HG03060 (cell line): ENCODE data around the gene KMO.

Source experiments
- ATAC-seq: cut with Tn5 transposase; IDR thresholded peaks from one replicate; pipeline ENCODE4 v1.9.1; 2021; ENCODE audit warnings: low read depth, moderate number of reproducible peaks; ENCODE audit not compliant: unreplicated experiment

The KMO gene

GRCh38 chr1:241591736-241592135 lies 59.6 kb downstream of the KMO start:
- ATAC-seq, result no peak

DNA sequence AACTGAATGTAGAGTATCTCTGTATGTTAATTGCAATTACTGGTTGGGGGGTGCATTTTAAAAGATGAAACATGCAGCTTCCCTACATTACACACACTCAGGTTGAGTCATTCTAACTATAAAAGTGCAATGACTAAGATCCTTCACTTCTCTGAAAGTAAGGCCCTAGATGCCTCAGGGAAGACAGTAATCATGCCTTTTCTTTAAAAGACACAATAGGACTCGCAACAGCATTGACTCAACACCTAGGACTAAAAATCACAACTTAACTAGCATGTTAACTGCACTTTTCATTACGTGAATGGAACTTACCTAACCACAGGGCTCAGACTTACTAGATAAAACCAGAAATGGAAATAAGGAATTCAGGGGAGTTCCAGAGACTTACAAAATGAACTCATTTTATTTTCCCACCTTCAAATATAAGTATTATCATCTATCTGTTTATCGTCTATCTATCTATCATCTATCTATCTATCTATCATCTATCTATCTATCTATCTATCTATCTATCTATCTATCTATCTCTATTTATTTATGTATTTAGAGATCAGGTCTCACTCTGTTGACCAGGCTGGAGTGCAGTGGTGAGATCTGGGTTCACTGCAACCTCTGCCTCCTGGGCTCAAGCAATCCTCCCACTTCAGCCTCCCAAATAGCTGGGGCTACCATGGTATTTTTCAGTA lies 60.2 kb downstream of the KMO start:
- ATAC-seq, result peak; percentile 48

- no peak for ATAC-seq
Measured at GRCh38 chr1:241593186-241593585, 61.0 kb downstream of the KMO start.

DNA sequence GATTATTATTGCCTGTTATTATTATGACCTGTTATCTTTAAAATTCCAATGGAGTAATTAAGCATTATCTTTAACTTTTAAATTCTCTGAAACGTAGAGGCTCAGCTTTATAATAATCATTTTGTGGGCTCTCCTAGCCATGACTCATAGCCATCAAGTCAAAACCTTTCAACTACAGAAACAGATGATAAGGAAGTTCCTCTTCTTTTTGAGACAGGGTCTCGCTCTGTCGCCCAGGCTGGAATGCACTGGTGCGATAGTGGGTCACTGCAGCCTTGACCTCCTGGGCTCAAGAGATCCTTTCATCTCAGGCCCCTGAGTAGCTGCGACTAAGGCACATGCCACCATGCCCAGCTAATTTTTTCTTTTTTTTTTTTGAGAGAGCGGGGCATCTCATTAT lies 64.5 kb downstream of the KMO start:
- ATAC-seq, result no peak

- ATAC-seq, result peak; percentile 45
Measured at GRCh38 chr1:241598249-241598648, 66.1 kb downstream of the KMO start.

DNA sequence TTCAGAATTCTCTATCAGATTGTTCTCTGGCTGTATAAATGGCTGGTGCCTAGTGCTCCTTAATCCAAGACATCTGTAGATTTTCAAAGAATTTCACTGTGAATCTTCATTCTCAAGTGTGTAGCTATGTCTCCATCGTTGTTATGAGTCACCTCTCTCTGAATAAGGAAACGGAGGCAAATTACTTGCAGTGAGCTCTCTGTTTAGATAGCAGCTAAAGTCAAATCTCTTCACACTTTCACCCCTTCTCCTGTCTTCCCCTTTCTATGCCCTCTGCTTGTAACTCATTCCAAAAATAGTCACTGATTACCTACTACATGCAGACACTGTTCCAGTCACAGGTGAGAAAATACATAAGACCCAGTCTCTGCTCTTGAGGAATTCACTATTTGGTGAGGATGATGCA lies 68.3 kb downstream of the KMO start:
- peak; percentile 88 for ATAC-seq

- no peak for ATAC-seq
Measured at GRCh38 chr1:241603731-241604245, 71.6 kb downstream of the KMO start.

- no peak for ATAC-seq
Measured at GRCh38 chr1:241605146-241605805, 73.1 kb downstream of the KMO start.

- ATAC-seq, result no peak
Measured at GRCh38 chr1:241606544-241606943, 74.4 kb downstream of the KMO start.

DNA sequence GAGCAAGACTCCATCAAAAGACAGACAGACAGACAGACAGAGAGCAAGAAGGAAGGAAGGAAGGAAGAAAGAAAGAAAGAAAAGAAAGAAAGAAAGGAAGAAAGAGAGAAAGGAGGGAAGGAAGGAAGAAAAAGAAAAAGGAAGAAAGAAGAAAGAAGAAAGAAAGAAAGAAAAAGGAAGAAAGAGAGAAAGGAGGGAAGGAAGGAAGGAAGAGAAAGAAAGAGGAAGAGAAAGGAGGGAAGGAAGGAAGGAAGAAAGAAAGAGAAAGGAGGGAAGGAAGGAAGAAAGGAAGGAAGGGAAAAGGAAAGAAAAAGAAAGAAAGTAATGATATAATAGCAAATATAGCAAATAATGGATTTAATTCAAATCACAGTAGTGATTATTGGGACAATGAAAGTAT lies 75.3 kb downstream of the KMO start:
- ATAC-seq, result no peak

- no peak for ATAC-seq
Measured at GRCh38 chr1:241608379-241609033, 76.3 kb downstream of the KMO start.

GRCh38 chr1:241610056-241610815 lies 78.1 kb downstream of the KMO start:
- ATAC-seq, result no peak

DNA sequence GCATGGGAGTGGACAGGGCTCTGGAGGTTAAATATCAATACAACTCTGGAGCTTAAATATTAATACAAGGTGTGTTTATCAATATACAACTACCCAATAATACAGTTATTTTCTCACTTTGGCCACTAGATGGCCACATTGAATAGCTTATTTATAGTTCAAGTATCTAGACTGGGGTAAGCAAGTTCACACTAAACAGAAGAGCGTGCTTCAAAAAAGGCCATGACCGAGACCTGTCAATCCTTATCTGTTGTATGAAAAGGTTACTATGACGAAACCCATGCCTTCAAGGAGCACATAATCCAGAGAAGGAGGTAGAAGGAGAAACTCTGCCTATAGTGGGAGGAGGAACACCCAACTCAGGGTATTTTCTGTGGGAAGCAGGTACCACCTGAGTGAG lies 78.9 kb downstream of the KMO start:
- ATAC-seq, result peak; percentile 90

DNA sequence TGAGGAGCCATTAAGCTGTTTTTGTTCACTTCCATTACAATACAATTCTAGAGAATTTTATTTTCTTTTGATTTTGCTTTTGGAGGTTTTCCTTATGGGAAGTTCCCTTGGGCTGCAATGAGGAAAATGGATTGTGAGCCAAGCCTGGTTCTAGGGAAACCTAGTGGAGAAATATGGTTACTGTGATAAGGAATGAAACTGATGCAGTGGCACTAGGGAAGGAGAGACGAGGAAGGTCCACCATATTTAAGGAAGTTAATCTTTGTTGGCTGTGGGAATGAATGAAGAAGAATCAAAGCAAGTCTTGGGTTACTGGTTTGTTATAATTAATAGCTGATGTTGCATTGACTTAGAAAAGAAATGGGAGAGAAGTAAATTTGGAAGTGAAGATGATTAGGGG lies 79.6 kb downstream of the KMO start:
- no peak for ATAC-seq

DNA sequence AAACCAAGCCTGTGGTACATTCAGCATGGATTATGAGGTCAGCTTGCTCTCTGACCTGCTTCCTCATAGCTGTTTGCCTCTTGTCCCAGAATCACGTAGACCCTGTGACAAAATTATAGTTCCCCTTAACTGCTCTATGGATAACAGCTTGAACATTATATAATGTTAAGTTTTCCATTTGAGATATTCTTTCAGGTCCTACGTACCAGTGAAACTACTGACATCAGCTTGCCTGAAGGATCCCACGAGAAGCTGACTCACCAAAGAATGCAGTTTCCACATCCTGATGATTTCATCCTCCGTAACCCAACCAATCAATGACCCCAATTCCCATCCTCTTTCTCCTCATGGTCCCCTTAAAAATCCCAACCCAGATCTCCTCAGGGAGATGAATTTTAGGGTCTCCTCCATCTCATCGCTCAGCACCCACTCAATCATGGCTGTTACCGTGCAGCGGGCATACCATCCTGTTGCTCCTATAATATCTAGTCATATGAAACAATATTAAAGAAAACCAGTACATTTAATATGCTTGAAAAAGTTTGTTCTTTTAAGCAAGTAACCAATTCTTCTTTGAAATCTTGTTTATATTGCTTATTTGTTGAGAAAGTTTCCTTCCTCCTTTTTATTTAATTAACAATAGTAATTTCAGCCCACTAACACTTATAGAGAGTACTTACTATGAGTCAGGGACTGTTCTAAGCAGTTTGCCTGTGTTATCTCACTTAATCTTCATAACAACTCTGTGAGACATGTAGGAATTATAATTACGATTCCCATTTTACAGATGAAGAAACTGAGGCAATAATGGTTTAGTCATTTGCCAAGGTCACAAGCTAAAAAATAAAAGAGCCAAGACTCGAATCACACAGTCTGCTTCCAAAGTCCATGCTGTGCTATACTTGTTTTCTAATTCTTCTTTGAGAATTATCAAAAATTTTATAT lies 80.6 kb downstream of the KMO start:
- ATAC-seq, result no peak

- no peak for ATAC-seq
Measured at GRCh38 chr1:241614144-241614543, 82.0 kb downstream of the KMO start.

DNA sequence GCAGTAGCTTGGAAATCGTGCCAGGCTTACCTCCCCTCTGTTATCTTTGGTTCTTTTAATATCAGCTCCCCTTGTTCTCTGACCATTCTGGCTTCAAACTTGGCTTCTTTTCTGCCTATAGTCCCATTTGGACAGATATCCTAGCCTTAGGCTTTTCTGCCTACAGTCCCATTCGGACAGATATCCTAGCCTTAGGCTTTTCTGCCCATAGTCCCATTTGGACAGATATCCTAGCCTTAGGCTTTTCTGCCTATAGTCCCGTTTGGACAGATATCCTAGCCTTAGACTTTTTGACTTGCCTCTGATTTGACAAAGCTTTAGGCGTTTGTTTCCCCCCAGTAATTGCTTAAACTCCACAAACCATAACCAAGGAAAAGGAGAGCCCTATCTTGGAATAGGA lies 82.4 kb downstream of the KMO start:
- no peak for ATAC-seq

- no peak for ATAC-seq
Measured at GRCh38 chr1:241615043-241615974, 83.1 kb downstream of the KMO start.

- ATAC-seq, result no peak
Measured at GRCh38 chr1:241617426-241617825, 85.2 kb downstream of the KMO start.
